Measurements from ENCODE around the gene PRKCQ. TPM values are rescaled to one million over a fixed set of nuclear protein-coding genes. Genes with fewer than 3 reads are reported as not detected.

PRKCQ gene
- total RNA-seq, 2 experiments from 2014 or later: 4.0 to 7.8 TPM

DNA sequence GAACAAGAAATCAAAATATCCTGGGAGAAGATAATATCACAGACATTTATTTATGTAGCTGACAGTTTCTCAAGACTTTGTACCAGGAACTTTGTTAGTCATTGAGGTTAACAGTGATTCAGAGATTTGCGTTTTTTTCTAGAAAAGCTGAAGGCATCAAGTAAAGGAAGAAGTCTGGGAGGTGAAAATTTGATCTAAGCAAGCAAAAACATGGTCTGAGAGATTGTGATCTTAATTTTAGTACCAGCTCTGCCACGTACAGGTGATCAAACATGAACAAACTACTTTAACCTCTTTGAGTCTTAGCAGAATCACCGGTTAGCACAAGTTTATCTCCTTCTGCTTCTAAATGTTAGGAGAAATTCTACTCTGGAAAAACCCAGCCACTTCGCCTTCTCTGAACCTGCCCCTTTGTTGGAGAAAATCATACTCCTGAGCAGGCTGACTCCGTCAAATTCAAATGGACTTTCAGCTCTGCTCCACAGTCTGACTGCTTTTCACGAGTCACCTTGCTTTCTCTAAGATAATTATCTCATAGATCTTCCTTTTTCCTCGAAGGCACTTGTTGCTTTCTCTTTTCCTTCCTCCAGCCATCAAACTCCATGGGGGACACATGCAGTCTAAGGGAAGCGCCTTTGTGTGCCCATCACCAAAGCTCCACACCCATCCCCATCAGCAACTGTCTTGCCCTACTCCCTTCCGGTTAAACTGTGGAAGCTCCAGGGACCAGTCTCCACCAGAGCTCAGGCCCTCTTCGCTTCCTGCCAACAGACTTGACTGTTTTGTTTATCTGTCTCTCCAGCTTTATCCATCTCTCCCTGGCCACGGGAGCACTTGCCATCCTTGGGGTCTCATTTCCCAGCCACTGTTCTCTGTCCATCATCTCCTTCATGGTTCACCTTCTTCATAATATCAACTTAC, 86.3 kb downstream of the PRKCQ start:
- no peak overlapping the region for H3K4me3 ChIP-seq (ENCODE audit: low read depth, low read length, poor library complexity, severe bottlenecking)
- DNase-seq (ENCODE audit: low spot score): no peak
- H4K20me1 ChIP-seq (ENCODE audit: insufficient read depth, low read length): no peaks in the 10 kb centered on the region
- no peak overlapping the region for H3K4me2 ChIP-seq (ENCODE audit: low read length)
- peaks cover 3% of the 10 kb centered on the region for H3K4me1 ChIP-seq (ENCODE audit: insufficient read depth, low read length, poor library complexity, severe bottlenecking)
- H2AFZ ChIP-seq (ENCODE audit: low read length): no peak overlapping the region
- H3K9me2 ChIP-seq (ENCODE audit: insufficient read depth, low read length): no peaks in the 10 kb centered on the region
- BruUV-seq (replicated peaks): no TSS peak
- POLR2A ChIA-PET: interaction anchor here (1.0 kb wide), 1 partner anchor 9 kb away, joined by 3 read pairs; no protein-coding TSS in a partner anchor
- H3K79me2 ChIP-seq (ENCODE audit: insufficient read depth, low read depth, low read length): no peaks in the 10 kb centered on the region
- no peak overlapping the region for H3K27ac ChIP-seq (ENCODE audit: low read depth, low read length, poor library complexity, severe bottlenecking)
- H3K36me3 ChIP-seq (ENCODE audit: insufficient read depth, low read length): peaks cover 4% of the 10 kb centered on the region
- CTCF ChIA-PET (ENCODE audit: unreplicated experiment): no interaction called here
- intact Hi-C loops (cut with micrococcal nuclease; ENCODE audit: unreplicated experiment): no loop called here
- TF ChIP-seq, protein P1, sequence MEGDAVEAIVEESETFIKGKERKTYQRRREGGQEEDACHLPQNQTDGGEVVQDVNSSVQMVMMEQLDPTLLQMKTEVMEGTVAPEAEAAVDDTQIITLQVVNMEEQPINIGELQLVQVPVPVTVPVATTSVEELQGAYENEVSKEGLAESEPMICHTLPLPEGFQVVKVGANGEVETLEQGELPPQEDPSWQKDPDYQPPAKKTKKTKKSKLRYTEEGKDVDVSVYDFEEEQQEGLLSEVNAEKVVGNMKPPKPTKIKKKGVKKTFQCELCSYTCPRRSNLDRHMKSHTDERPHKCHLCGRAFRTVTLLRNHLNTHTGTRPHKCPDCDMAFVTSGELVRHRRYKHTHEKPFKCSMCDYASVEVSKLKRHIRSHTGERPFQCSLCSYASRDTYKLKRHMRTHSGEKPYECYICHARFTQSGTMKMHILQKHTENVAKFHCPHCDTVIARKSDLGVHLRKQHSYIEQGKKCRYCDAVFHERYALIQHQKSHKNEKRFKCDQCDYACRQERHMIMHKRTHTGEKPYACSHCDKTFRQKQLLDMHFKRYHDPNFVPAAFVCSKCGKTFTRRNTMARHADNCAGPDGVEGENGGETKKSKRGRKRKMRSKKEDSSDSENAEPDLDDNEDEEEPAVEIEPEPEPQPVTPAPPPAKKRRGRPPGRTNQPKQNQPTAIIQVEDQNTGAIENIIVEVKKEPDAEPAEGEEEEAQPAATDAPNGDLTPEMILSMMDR (conservative IDR thresholded peaks at IDR 0.05; ENCODE audit: low read length): no peak
- no peak for TF ChIP-seq EZH2phosphoT487 (IDR thresholded peaks at IDR 0.05; ENCODE audit: borderline replicate concordance, low read depth, low read length)
- no peaks in the 10 kb centered on the region for H3K9me3 ChIP-seq (ENCODE audit: low read length)

GRCh38 chr10:6492896-6493295, 87.2 kb downstream of the PRKCQ start:
- DNase-seq (ENCODE audit: low spot score): no peak
- no peak for TF ChIP-seq EZH2phosphoT487 (IDR thresholded peaks at IDR 0.05; ENCODE audit: borderline replicate concordance, low read depth, low read length)
- TF ChIP-seq, protein P1 (conservative IDR thresholded peaks at IDR 0.05; ENCODE audit: low read length): no peak
- BruUV-seq (replicated peaks): no TSS peak
- Histone ChIP-seq H3K4me3 (ENCODE audit: low read depth, low read length, poor library complexity, severe bottlenecking) (no peak overlapping the region), H3K36me3 (ENCODE audit: insufficient read depth, low read length) (peaks cover 4% of the 10 kb centered on the region), H3K4me2 (ENCODE audit: low read length) (no peak overlapping the region), H2AFZ (ENCODE audit: low read length) (no peak overlapping the region), H3K9me2 (ENCODE audit: insufficient read depth, low read length) (no peaks in the 10 kb centered on the region), H3K27ac (ENCODE audit: low read depth, low read length, poor library complexity, severe bottlenecking) (no peak overlapping the region), H4K20me1 (ENCODE audit: insufficient read depth, low read length) (no peaks in the 10 kb centered on the region), H3K9me3 (ENCODE audit: low read length) (no peaks in the 10 kb centered on the region), H3K79me2 (ENCODE audit: insufficient read depth, low read depth, low read length) (no peaks in the 10 kb centered on the region), H3K4me1 (ENCODE audit: insufficient read depth, low read length, poor library complexity, severe bottlenecking) (no peaks in the 10 kb centered on the region)
- ChIA-PET POLR2A (interaction anchor here (0.5 kb wide), 1 partner anchor 244 kb away, joined by 4 read pairs; no protein-coding TSS in a partner anchor), CTCF (ENCODE audit: unreplicated experiment) (no interaction called here)
- intact Hi-C loops (cut with micrococcal nuclease; ENCODE audit: unreplicated experiment): no loop called here

Data from OCI-LY7 (cell line).